IPS-11a (cell line): ENCODE results near the gene TUT4.

Experiments
- H3K4me3 ChIP-seq: one replicate; pipeline ENCODE4 v1.5.1; 2013; ENCODE audit warnings: low read depth, low read length, control low read depth

The TUT4 gene

DNA sequence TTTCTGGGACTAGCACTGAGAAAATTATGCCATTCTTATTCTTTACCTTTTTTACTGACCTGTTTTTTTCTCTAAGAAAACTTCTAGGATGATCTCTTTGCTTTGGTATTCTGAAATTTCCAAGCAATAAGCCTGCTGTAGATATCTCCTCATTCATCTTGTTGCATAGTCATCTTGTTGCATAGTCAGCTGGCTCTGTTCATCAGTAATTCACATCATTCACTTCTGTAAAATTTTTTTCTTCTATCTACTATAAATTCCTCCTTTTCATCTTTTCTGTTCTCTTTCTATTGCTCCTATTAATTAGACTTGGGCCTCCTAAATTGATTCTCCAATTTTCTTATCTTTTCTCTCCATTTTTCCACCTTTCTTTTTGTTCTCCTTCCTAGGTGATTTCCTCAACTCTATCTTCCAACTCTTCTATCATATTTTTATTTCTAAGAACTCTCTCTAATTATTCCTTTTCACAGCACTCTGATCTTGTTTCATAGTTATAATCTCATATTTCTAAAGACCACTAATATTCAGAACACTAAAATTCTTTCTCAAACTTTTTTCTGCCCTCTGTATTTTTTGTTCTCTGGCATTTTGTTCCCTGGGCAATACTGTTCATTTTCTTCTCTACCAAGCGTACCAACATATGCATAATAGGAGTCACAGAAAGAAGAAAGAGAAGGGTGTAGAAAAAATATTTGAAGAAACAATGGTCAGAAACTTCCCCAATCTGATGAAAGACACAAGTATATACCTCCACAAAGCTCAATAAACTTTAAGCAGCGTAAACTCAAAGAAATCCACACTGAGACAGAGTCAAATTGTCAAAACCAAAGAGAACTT is 17.7 kb downstream of the TUT4 start:
- no peak overlapping the region for H3K4me3 ChIP-seq

DNA sequence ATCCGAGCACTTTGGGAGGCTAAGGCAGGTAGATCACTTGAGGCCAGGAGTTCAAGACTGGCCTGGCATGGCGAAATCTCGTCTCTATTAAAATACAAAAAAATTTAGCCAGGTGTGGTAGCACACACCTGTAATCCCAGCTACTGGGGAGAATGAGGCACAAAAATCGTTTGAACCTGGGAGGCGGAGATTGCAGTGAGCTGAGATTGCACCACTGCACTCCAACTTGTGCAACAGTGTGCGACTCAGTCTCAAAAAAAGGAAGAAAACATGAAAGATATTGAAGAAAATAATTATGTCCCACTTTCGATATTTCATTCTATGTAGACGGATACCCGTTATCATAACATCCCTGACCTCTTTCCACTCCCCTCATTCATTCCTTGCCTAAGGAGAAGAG is 19.2 kb downstream of the TUT4 start:
- H3K4me3 ChIP-seq: no peak overlapping the region

DNA sequence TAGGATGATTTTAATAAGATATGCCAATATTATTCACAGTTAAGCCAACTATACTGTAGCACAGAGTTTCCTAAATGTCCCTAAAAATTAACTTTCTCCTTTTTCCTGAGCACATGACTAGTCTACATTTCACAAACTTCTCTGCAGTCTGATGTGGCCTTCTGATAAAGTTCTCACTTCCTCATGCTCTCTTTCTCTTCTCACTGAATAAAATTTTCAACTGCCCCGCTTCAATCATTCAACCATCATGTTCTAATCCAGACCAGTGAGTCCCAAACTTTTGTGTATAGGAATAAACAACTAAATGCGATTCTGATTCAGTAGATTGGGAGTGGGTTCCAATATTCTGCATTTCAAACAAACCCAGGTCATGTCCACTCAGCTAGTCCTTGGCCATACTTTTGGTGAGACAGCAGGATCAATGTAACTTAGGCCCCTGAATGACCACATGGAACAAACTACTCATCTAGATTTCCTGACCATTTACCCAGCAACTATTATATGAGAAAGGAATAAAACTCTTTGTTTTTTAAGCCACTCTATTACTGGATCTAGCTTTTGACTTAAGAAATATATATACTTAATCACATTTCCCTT is 20.1 kb downstream of the TUT4 start:
- H3K4me3 ChIP-seq: no peak overlapping the region

DNA sequence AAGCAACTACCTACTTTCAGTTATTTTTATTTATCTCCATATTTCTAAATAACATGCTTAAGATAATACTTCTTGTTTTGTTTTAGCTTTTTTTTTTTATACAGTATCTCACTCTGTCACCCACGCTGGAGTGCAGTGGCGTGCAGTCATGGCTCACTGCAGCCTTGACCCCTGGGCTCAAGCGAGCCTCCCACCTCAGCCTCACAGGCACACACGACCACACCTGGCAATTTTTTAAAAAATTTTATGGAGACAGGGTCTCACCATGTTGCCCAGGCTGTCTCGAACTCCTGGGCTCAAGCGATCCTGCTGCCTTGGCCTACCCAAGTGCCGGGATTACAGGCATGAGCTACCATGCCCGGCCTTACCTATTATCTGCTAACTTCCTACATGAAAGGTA is 20.6 kb downstream of the TUT4 start:
- H3K4me3 ChIP-seq: no peak overlapping the region

DNA sequence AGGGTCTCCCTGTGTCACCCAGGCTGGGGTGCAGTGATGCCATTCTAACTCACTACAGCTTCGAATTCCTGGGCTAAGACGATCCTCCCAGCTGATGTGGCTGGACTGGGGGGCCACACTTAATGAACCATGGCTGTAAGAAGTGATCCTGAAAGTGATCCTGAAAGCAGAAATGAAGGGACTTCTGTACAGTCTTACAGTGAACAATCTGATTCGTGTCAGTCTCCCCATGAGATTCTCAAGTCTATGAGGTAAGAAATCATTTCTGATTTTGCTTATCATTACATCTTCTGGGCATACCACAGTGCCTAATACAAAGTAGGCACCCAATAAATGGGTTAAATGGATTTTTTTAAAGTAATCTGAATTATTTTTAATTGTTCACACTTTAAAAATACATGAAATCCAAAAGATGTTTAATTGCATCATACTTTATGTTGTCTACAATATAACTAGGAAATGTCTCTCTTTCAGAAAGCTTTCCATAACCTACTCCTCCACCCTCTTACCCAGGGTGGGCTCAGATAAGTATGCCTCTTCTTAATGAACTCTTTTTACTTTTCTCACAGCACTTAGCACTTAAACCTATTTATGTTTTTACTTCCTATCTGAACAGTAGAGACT is 21.5 kb downstream of the TUT4 start:
- no peak overlapping the region for H3K4me3 ChIP-seq

DNA sequence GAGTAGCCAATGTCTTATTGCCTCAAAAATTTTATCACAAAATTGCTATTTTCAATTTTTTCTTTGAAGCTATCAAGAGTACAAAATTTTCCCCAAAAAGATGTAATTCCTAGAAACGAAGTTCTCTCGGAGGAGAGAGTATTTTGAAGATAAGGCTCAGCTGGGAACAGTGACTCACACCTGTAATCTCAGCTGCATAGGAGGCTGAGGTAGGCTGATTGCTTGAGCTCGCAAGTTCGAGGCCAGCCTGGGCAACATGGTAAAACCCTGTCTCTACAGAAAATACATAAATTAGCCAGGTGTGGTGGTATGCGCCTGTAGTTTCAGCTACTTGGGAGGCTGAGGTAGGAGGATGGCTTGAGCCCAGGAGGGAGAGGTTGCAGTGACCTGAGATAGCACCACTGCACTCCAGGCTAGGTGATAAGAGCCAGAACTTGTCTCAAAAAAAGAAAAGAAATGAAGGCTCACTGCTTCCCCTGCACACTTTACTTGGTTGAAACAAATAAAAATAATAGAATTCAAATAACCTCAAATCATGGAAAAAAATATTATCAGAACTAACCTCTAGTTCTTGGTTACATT is 22.2 kb downstream of the TUT4 start:
- no peak overlapping the region for H3K4me3 ChIP-seq

DNA sequence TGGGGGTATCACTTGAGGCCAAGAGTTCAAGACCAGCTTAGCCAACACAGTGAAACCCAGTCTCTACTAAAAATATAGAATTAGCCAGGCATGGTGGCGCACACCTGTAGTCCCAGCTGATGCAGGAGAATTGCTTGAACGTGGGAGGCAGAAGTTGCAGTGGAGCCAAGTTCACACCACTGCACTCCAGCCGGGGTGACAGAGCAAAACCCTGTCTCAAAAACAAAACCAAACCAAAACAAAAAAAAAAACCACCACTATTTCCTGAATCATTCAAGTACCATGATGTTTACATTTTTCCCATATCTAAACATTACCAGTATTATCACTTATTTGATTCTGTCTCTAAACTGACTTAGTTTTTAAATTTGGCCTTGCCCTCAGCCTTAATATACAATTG is 29.5 kb downstream of the TUT4 start:
- H3K4me3 ChIP-seq: no peak overlapping the region

DNA sequence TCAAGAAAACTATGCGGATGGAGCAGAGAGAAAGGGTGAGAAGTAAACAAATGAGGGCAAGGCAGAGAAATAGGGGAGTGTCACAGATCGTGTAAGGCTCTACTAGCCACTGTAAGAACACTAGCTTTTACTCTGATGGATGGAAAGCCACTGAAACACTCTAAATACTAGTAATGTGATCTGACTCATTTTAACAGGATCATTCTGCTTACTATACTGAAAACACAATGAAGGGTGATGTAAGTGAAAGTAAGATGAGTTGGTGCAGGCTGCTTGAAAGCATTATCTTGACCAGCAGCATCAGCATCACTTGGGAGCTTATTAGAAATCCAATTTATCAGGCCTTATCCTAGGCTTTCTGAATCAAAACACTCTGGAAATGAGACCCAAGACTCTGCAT is 32.7 kb downstream of the TUT4 start:
- H3K4me3 ChIP-seq: no peak overlapping the region

DNA sequence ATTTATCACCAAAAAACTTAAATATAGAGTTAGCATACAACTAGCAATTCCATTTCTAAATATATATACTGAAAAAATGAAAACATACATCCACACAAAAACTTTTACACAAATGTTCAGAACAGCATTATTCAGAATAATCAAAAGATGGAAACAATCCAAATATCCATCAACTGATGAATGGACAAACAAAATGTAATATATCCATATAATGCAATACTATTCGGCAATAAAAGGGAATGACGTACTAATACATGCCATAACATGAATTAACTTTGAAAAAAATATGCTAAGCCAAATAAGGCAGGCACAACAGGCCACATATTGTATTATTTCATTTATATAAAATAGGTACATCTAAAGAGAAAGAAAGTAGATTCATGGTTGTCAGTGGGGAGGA is 33.9 kb downstream of the TUT4 start:
- H3K4me3 ChIP-seq: no peak overlapping the region

DNA sequence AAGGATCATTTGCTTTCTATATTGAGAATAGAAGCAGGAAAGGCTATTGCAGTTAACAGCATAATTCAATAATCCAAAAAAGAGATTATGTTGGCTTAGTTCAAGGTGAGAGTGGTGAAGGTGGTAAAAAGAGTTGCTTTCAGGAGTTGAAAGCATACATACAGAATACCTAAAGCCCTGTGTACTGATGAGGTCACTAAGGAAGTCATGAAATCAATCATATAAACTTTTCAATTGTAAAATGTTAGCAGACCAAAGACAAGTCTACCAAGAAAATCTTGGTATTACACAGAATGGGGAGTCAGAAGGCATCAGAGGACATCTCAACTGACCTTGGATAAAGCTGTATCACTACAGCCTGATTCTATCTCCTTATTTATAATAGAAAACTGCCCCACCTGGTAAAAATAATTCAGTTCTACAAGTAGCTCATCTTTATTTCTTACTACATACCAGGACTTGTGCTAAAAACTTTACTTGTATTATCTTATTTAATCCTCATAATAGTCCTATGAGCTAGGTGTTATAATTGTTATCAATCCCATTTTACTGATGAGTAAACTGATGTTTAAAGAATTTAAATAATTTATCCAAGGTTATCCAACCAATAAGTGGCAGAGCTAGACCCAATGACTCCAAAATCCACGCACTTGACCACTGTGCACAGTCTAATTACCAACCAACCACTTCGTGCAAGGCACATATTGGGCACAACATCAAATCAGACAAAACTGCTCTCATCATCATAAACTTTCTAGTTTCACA is 40.9 kb downstream of the TUT4 start:
- H3K4me3 ChIP-seq: no peak overlapping the region

DNA sequence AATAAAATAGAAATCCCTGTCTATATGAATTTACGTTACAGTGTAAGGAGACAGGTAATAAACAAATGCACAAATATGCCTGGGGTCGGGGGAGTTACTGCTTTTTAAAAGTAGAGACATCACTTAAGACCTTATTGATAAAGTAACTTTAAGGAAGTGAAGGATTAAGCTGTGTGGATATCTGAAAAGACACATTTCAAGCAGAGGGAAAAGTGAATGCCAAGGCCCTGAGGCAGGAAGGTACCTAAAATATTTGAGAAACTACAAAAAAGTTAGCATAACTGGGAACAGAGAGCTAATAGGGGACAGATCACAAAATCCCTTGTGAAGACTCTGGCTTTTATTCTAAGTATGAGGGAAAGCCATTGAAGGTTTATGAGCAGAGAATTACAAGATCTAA is 41.5 kb downstream of the TUT4 start:
- no peak overlapping the region for H3K4me3 ChIP-seq

DNA sequence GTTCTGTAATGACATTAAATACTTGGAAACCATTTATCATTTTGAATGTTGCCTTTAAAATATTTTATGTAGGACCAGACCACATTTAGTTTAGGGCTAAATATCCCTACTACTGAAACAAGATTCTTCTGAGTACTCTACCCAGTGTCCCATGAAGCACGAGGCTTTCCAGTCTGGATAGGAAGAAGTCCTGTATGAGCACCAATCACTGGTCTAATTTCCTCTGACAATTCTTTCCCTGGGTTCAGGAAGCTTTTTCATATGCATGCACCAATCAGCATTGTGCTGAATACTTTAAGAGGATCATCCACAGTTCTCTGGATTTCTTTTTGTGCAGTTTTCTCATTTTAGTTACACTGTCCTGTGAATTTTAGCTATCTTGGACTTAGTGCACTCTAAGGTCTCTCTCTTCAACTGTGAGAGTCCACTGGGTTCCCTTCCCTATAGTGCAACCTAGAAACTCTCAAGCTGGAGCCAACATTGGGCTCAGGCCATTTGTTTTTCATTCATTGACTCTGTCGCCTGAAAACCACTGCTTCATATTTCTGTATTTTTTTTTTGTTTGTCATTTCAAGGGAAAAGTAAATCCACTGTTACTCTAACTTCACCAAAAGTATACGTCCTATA is 45.9 kb downstream of the TUT4 start:
- no peak overlapping the region for H3K4me3 ChIP-seq

DNA sequence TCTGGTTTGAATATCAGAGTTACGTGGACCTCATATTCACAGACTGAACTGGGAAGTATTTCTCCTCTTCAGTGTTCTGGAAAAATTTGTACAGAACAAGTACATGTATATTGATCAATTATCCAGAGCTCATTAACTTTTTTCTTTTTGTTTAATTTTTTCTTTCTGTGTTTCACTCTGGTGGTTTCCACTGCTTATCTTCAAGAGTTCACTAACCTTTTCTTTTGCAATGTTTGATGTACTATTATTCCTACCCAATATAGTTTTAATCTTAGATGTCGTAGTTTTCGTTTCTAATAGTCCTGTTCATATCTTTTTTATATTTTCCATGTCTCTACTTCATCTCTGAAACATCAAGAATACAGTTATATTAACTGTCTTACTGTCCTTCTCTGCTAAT is 46.5 kb downstream of the TUT4 start:
- H3K4me3 ChIP-seq: no peak overlapping the region

DNA sequence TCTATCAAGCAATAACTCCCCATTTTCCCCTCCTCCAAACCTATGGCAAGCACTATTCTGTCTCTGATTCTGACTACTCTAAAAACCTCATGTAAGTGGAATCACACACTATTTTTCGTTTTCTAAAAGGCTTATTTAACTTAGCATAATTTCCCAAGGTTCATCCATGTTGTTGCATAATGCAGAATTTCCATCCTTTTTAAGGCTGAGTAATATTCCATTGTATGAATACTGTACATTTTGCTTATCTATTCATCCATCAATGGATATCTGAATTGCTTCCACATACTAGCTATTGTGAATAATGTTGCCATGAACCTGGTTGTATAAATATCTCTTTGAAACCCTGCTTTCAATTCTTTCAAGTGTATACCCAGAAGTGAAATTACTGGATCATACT is 48.2 kb downstream of the TUT4 start:
- H3K4me3 ChIP-seq: no peak overlapping the region

DNA sequence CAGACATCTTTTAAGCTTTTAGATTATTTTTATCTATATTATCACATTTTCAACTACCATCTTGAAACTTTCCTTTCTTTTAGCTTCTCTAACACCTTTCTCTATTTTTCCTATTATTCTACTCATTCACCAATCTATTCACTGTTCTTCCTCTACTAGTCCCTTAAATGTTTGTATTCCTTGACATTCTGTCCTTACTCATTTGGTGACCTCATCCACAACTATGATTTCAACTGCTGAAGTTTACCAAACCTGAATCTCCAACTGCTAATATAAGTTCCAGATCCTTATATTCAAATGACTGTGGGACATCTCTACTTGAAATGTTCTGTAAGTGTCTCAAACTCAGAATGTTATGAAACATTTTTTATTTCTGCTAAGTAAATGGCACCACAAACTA is 49.2 kb downstream of the TUT4 start:
- no peak overlapping the region for H3K4me3 ChIP-seq

DNA sequence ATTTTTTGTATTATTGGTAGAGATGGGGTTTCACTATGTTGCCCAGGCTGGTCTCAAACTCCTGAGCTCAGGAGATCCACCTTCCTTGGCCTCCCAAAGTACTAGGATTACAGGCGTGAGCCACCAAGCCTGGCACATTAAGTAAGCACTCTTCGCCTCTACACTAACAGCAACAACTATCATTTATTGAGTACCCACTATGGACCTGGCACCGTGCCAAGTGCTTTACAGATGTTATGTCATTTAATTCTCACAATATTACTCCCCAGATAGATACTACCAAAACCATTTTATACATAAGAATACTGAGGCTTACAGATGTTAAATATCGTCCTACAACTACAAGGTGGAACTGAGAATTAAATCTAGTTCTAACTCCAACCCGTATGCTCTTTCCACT is 50.1 kb downstream of the TUT4 start:
- no peak overlapping the region for H3K4me3 ChIP-seq

DNA sequence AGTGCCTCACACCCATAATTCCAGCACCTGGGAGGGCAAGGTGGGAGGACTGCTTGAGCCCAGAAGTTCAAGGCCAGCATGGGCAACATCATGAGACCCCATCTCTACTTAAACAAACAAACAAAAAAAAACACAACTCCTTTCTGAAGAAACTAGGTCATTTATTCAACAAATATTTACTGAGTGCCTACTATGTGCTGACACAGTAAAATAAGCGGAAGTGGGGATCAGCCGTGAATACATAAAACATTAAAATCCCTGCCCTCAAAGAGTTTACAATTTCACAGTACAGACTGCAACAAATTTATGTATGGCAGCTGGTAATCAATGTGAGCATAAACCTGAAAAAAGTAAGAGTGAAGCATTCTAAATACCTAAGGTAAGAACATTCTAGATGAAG is 65.3 kb downstream of the TUT4 start:
- H3K4me3 ChIP-seq: no peak overlapping the region

DNA sequence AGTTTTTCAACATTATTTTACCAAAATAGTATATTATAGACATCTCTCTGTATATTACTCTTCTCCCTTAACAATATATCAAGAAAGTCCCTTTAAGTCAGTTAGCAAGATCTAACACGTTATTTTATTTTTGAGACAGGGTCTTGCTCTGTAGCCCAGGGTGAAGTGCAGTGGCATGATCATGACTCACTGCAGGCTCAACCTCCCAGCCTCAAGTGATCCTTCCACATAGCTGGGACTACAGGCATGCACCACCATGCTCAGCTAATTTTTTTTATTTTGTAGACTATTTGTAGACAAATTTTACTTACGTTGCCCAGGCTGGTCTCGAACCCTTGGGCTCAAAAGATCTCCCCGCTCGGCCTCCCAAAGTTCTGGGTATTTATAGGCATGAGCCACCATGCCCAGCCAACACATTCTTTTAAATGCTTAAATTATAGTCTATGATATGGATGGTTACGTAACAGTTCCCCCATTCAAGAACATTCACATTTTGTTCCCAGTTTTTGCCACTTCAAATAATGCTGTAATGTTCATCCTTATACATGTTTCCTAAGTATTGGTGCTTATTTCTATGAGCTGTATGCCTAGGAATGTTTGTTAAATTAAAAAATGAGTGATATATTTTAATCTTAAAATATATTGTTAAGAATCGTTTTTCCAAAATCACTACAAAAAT is 70.4 kb downstream of the TUT4 start:
- H3K4me3 ChIP-seq: no peak overlapping the region

DNA sequence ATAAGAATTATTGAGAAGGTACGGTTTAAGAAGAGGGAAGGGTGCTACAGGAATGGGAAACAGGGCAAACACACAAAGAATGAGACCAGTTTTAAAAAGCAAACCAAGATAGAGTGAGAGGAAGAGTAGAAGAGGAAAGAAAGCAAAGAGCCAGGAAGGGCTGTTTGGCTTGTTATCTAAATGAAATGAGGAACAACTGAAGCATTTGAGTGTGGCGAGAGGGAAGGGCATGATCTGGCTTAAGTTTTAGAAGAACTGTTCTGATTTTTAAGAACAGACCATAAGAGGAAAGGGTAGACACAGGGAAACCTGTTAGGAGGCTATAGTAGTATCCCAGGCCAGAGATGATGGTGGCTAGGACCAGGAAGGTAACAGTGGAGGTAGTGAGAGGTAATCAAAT is 73.8 kb downstream of the TUT4 start:
- no peak overlapping the region for H3K4me3 ChIP-seq

DNA sequence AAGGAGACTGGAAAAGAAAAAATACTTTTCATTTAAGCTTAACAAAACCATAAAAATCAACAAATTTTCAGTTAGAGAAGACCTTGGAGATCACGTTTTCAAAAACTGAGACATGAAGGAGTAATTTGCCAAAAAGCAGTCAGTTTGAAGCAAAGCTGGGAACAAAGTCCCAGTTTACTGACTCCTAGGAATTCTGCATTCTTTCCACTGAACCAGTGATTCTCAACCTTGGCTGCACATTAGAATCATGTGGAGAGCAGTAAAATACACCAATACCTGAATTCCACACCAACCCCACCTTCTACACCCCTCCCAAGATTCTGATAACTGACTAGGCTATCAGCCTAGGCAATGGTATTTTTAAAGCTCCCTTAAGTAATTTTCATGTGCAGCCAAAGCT is 75.0 kb downstream of the TUT4 start:
- H3K4me3 ChIP-seq: no peak overlapping the region
